Adipose tissue (tissue), 3 donors: ENCODE measurements around the gene DNAJC21. TPM values are rescaled to one million over a fixed set of nuclear protein-coding genes. Genes with fewer than 3 reads are reported as not detected.

Source experiments
- polyA plus RNA-seq, 3 donors: library from polyadenylated mRNA; stranded (reverse); fragments of 200-250 nt; gene quantifications; one replicate each; pipeline ENCODE4 v1.2.3, GENCODE V29; 2013
- donor health status: healthy with polysubstance abuse.
- donor health status: Bipolar disorder and iron deficiency.
- donor health status: healthy.

The DNAJC21 gene
- polyA plus RNA-seq, 3 donors, result 21.5 to 22.5 (median 22.1) TPM

Other genes with a start within 250 kb of the DNAJC21 start
- gene TTC23L, start 90.4 kb upstream of the DNAJC21 start, polyA plus RNA-seq, result under 1 TPM in 1 of 3 donors, not detected in 2; 0.07 TPM
- 10 to 100 TPM in 2 of 3 donors, 1 to 10 TPM in 1; 6.3 to 15.7 (median 12.0) TPM for gene RAD1, start 14.1 kb upstream of the DNAJC21 start, polyA plus RNA-seq
- gene BRIX1, start 13.8 kb upstream of the DNAJC21 start, polyA plus RNA-seq, result 10 to 100 TPM in 2 of 3 donors, 1 to 10 TPM in 1; 7.0 to 27.2 (median 25.3) TPM
- not detected for gene AGXT2, start 118.4 kb downstream of the DNAJC21 start, polyA plus RNA-seq